RWPE2 (cell line): ENCODE measurements around the gene SEL1L3.
"Not testable (repeated sequence)": the region's sequence is repeated elsewhere in the genome, so short reads cannot be mapped to it uniquely, and the experiment has no call there.

Experiments used
- ATAC-seq: fragments of 200-7000 bp; cut with Tn5 transposase; 3 replicates; pipeline ENCODE4 v1.9.1; 2021; ENCODE audit warnings: low read depth
- DNase-seq: peaks from one replicate; pipeline ENCODE4 v3.0.0-alpha.2; 2020; ENCODE audit warnings: low spot score
- H3K27ac ChIP-seq: fragments of 450-650 bp; 2 replicates; pipeline ENCODE4 v1.5.1; 2017; ENCODE audit warnings: mild to moderate bottlenecking; ENCODE audit not compliant: poor library complexity, severe bottlenecking
- H3K27me3 ChIP-seq: fragments of 250-450 bp; sonication (Bioruptor Pico); 2 replicates; pipeline ENCODE4 v1.5.1; 2021; ENCODE audit warnings: mild to moderate bottlenecking, moderate library complexity; ENCODE audit not compliant: insufficient read depth, poor library complexity, severe bottlenecking
- H3K36me3 ChIP-seq: fragments of 250-450 bp; sonication (Bioruptor Pico); 2 replicates; pipeline ENCODE4 v1.5.1; 2020; ENCODE audit warnings: low read depth, mild to moderate bottlenecking, moderate library complexity
- H3K4me1 ChIP-seq: fragments of 250-450 bp; sonication (Bioruptor Pico); 2 replicates; pipeline ENCODE4 v1.5.1; 2021; ENCODE audit warnings: mild to moderate bottlenecking, moderate library complexity; ENCODE audit not compliant: insufficient read depth, poor library complexity, severe bottlenecking
- H3K4me3 ChIP-seq: fragments of 250-450 bp; sonication (Bioruptor Pico); 2 replicates; pipeline ENCODE4 v1.5.1; 2021; ENCODE audit warnings: mild to moderate bottlenecking, moderate library complexity; ENCODE audit not compliant: severe bottlenecking
- H3K9me3 ChIP-seq: fragments of 250-450 bp; sonication (Bioruptor Pico); 2 replicates; pipeline ENCODE4 v1.5.1; 2021; ENCODE audit warnings: mild to moderate bottlenecking, moderate library complexity; ENCODE audit not compliant: severe bottlenecking
- CTCF ChIP-seq: fragments of 450-650 bp; IDR thresholded peaks from one replicate; pipeline ENCODE4 v1.5.1; 2017; ENCODE audit warnings: mild to moderate bottlenecking, moderate library complexity; ENCODE audit not compliant: poor library complexity, severe bottlenecking

Gene SEL1L3

GRCh38 chr4:25873632-25874129 is 10.9 kb upstream of the SEL1L3 start:
- Histone ChIP-seq H3K9me3 (no peaks in the 10 kb centered on the region), H3K36me3 (no peaks in the 10 kb centered on the region), H3K4me1 (no peaks in the 10 kb centered on the region), H3K27me3 (no peaks in the 10 kb centered on the region), H3K27ac (no peak overlapping the region), H3K4me3 (no peak overlapping the region)
- TF ChIP-seq CTCF, result no peak
- no peak for ATAC-seq
- no peak for DNase-seq

- Histone ChIP-seq H3K36me3 (no peaks in the 10 kb centered on the region), H3K27ac (no peak overlapping the region), H3K9me3 (no peaks in the 10 kb centered on the region), H3K4me3 (no peak overlapping the region), H3K4me1 (no peaks in the 10 kb centered on the region), H3K27me3 (no peaks in the 10 kb centered on the region)
- no peak for TF ChIP-seq CTCF
- DNase-seq (no peak), ATAC-seq (no peak)
Observed at GRCh38 chr4:25872851-25873631, 10.3 kb upstream of the SEL1L3 start.

GRCh38 chr4:25870081-25870480 is 7.3 kb upstream of the SEL1L3 start:
- no peak overlapping the region for H3K4me3 ChIP-seq
- H3K36me3 ChIP-seq, result no peaks in the 10 kb centered on the region
- no peak for TF ChIP-seq CTCF
- H3K4me1 ChIP-seq, result peaks cover 9% of the 10 kb centered on the region
- no peaks in the 10 kb centered on the region for H3K9me3 ChIP-seq
- H3K27ac ChIP-seq, result no peak overlapping the region
- DNase-seq, result no peak
- ATAC-seq, result no peak
- no peaks in the 10 kb centered on the region for H3K27me3 ChIP-seq

GRCh38 chr4:25867781-25868294 is 5.0 kb upstream of the SEL1L3 start:
- TF ChIP-seq CTCF, result no peak
- Histone ChIP-seq H3K9me3 (no peaks in the 10 kb centered on the region), H3K4me3 (no peak overlapping the region), H3K36me3 (no peaks in the 10 kb centered on the region), H3K27ac (no peak overlapping the region), H3K27me3 (no peaks in the 10 kb centered on the region), H3K4me1 (peaks cover 11% of the 10 kb centered on the region)
- DNase-seq (no peak), ATAC-seq (no peak)

GRCh38 chr4:25866401-25866800 is 3.6 kb upstream of the SEL1L3 start:
- peaks cover 11% of the 10 kb centered on the region for H3K4me1 ChIP-seq
- H3K27me3 ChIP-seq, H3K27ac ChIP-seq, DNase-seq, ATAC-seq, H3K4me3 ChIP-seq, H3K36me3 ChIP-seq, H3K9me3 ChIP-seq: not testable (repeated sequence)
